ENCODE data around the gene GOPC. TPM values are rescaled to one million over a fixed set of nuclear protein-coding genes. Genes with fewer than 3 reads are reported as not detected.

The GOPC gene
- polyA plus RNA-seq, 1 donor: 39.5 TPM

GRCh38 chr6:117600008-117600743 is 2.1 kb downstream of the GOPC start:
- no CpG with 5 or more reads among the region's 6 CpGs for WGBS (ENCODE audit: insufficient coverage, low lambda C conversion rate)
- Histone ChIP-seq H3K4me3 (ENCODE audit: low read length) (peak overlapping the region; percentile 87), H3K9me3 (ENCODE audit: control insufficient read depth, low read depth, low read length) (peaks cover 2% of the 10 kb centered on the region), H3K36me3 (ENCODE audit: control insufficient read depth, insufficient read depth, low read length) (peaks cover 8% of the 10 kb centered on the region), H3K27me3 (ENCODE audit: control insufficient read depth, insufficient read depth, low read length) (no peaks in the 10 kb centered on the region), H3K27ac (ENCODE audit: low read length) (no peak overlapping the region), H3K4me1 (ENCODE audit: control insufficient read depth, insufficient read depth, low read length) (peaks cover 7% of the 10 kb centered on the region)
- peak in 1 of 2 donors; percentile 17 for DNase-seq

GRCh38 chr6:117597755-117598154 is 4.6 kb downstream of the GOPC start:
- H3K4me3 ChIP-seq (ENCODE audit: low read length): no peak overlapping the region
- DNase-seq: no peak
- H3K36me3 ChIP-seq (ENCODE audit: control insufficient read depth, insufficient read depth, low read length): peaks cover 8% of the 10 kb centered on the region
- no peaks in the 10 kb centered on the region for H3K4me1 ChIP-seq (ENCODE audit: control insufficient read depth, insufficient read depth, low read length)
- H3K27me3 ChIP-seq (ENCODE audit: control insufficient read depth, insufficient read depth, low read length): no peaks in the 10 kb centered on the region
- WGBS (ENCODE audit: insufficient coverage, low lambda C conversion rate): 80% methylated on average over 1 of the region's 2 CpGs
- peaks cover 2% of the 10 kb centered on the region for H3K9me3 ChIP-seq (ENCODE audit: control insufficient read depth, low read depth, low read length)
- H3K27ac ChIP-seq (ENCODE audit: low read length): no peak overlapping the region

- no CpG with 5 or more reads among the region's 2 CpGs for WGBS (ENCODE audit: insufficient coverage, low lambda C conversion rate)
- no peak overlapping the region for H3K27ac ChIP-seq (ENCODE audit: low read length)
- H3K27me3 ChIP-seq (ENCODE audit: control insufficient read depth, insufficient read depth, low read length): no peaks in the 10 kb centered on the region
- peaks cover 2% of the 10 kb centered on the region for H3K9me3 ChIP-seq (ENCODE audit: control insufficient read depth, low read depth, low read length)
- H3K36me3 ChIP-seq (ENCODE audit: control insufficient read depth, insufficient read depth, low read length): peaks cover 11% of the 10 kb centered on the region
- peak in 1 of 2 donors; percentile 20 for DNase-seq
- H3K4me3 ChIP-seq (ENCODE audit: low read length): no peak overlapping the region
- peaks cover 4% of the 10 kb centered on the region for H3K4me1 ChIP-seq (ENCODE audit: control insufficient read depth, insufficient read depth, low read length)
Measured at GRCh38 chr6:117595099-117595923, 7.0 kb downstream of the GOPC start.

- 100% methylated on average over 1 of the region's 3 CpGs for WGBS (ENCODE audit: insufficient coverage, low lambda C conversion rate)
- Histone ChIP-seq H3K9me3 (ENCODE audit: control insufficient read depth, low read depth, low read length) (peaks cover 2% of the 10 kb centered on the region), H3K27ac (ENCODE audit: low read length) (no peak overlapping the region), H3K36me3 (ENCODE audit: control insufficient read depth, insufficient read depth, low read length) (peaks cover 26% of the 10 kb centered on the region), H3K4me1 (ENCODE audit: control insufficient read depth, insufficient read depth, low read length) (peaks cover 4% of the 10 kb centered on the region), H3K4me3 (ENCODE audit: low read length) (no peak overlapping the region), H3K27me3 (ENCODE audit: control insufficient read depth, insufficient read depth, low read length) (no peaks in the 10 kb centered on the region)
- DNase-seq: no peak
Measured at GRCh38 chr6:117592983-117593759, 9.1 kb downstream of the GOPC start.

- peaks cover 22% of the 10 kb centered on the region for H3K36me3 ChIP-seq (ENCODE audit: control insufficient read depth, insufficient read depth, low read length)
- 67% methylated on average over 2 of the region's 3 CpGs for WGBS (ENCODE audit: insufficient coverage, low lambda C conversion rate)
- H3K27ac ChIP-seq (ENCODE audit: low read length): no peak overlapping the region
- no peak overlapping the region for H3K4me3 ChIP-seq (ENCODE audit: low read length)
- DNase-seq: peak; percentile 44 to 80
- H3K9me3 ChIP-seq (ENCODE audit: control insufficient read depth, low read depth, low read length): no peaks in the 10 kb centered on the region
- no peaks in the 10 kb centered on the region for H3K27me3 ChIP-seq (ENCODE audit: control insufficient read depth, insufficient read depth, low read length)
- H3K4me1 ChIP-seq (ENCODE audit: control insufficient read depth, insufficient read depth, low read length): peaks cover 4% of the 10 kb centered on the region
Measured at GRCh38 chr6:117591405-117591804, 10.9 kb downstream of the GOPC start.

GRCh38 chr6:117590447-117590846 is 11.9 kb downstream of the GOPC start:
- Histone ChIP-seq H3K27me3 (ENCODE audit: control insufficient read depth, insufficient read depth, low read length) (no peaks in the 10 kb centered on the region), H3K36me3 (ENCODE audit: control insufficient read depth, insufficient read depth, low read length) (peaks cover 22% of the 10 kb centered on the region), H3K4me1 (ENCODE audit: control insufficient read depth, insufficient read depth, low read length) (peaks cover 4% of the 10 kb centered on the region), H3K27ac (ENCODE audit: low read length) (no peak overlapping the region), H3K9me3 (ENCODE audit: control insufficient read depth, low read depth, low read length) (no peaks in the 10 kb centered on the region), H3K4me3 (ENCODE audit: low read length) (no peak overlapping the region)
- WGBS (ENCODE audit: insufficient coverage, low lambda C conversion rate): no CpG with 5 or more reads among the region's 5 CpGs
- DNase-seq: no peak

- Histone ChIP-seq H3K9me3 (ENCODE audit: control insufficient read depth, low read depth, low read length) (peaks cover 5% of the 10 kb centered on the region), H3K36me3 (ENCODE audit: control insufficient read depth, insufficient read depth, low read length) (peaks cover 33% of the 10 kb centered on the region), H3K27me3 (ENCODE audit: control insufficient read depth, insufficient read depth, low read length) (no peaks in the 10 kb centered on the region), H3K4me3 (ENCODE audit: low read length) (no peak overlapping the region), H3K27ac (ENCODE audit: low read length) (no peak overlapping the region), H3K4me1 (ENCODE audit: control insufficient read depth, insufficient read depth, low read length) (no peaks in the 10 kb centered on the region)
- DNase-seq: no peak
Measured at GRCh38 chr6:117585647-117586046, 16.7 kb downstream of the GOPC start.

- Histone ChIP-seq H3K36me3 (ENCODE audit: control insufficient read depth, insufficient read depth, low read length) (peaks cover 17% of the 10 kb centered on the region), H3K4me1 (ENCODE audit: control insufficient read depth, insufficient read depth, low read length) (no peaks in the 10 kb centered on the region), H3K9me3 (ENCODE audit: control insufficient read depth, low read depth, low read length) (no peaks in the 10 kb centered on the region), H3K27ac (ENCODE audit: low read length) (no peak overlapping the region), H3K4me3 (ENCODE audit: low read length) (no peak overlapping the region), H3K27me3 (ENCODE audit: control insufficient read depth, insufficient read depth, low read length) (no peaks in the 10 kb centered on the region)
- no peak for DNase-seq
- 100% methylated on average over 1 of the region's 4 CpGs for WGBS (ENCODE audit: insufficient coverage, low lambda C conversion rate)
Measured at GRCh38 chr6:117574198-117574597, 28.1 kb downstream of the GOPC start.

- H3K4me1 ChIP-seq (ENCODE audit: control insufficient read depth, insufficient read depth, low read length): no peaks in the 10 kb centered on the region
- H3K4me3 ChIP-seq (ENCODE audit: low read length): no peak overlapping the region
- WGBS (ENCODE audit: insufficient coverage, low lambda C conversion rate): no CpG with 5 or more reads among the region's 5 CpGs
- no peak overlapping the region for H3K27ac ChIP-seq (ENCODE audit: low read length)
- no peak for DNase-seq
- no peaks in the 10 kb centered on the region for H3K27me3 ChIP-seq (ENCODE audit: control insufficient read depth, insufficient read depth, low read length)
- H3K9me3 ChIP-seq (ENCODE audit: control insufficient read depth, low read depth, low read length): no peaks in the 10 kb centered on the region
- H3K36me3 ChIP-seq (ENCODE audit: control insufficient read depth, insufficient read depth, low read length): peaks cover 21% of the 10 kb centered on the region
Measured at GRCh38 chr6:117573006-117573680, 29.2 kb downstream of the GOPC start.

All from large intestine (tissue), 3 donors.